Ovary (tissue), 3 donors: ENCODE results near the gene SHC1.

Source experiments
- EP300 ChIP-seq: sonication (generic); formaldehyde crosslinking; IDR thresholded peaks from one replicate; pipeline ENCODE4 v1.6.1; 2017; ENCODE audit warnings: antibody characterized with exemption
- TF ChIP-seq, protein P1 (sequence below), 3 donors: fragments of 450-650 bp in 2 of 3; fragments of 200-600 bp in 1 of 3; IDR thresholded peaks; one replicate each; pipeline versions ENCODE4 v1.5.1 to v1.8.0; 2016 to 2022; ENCODE audit warnings: antibody characterized with exemption in 3 of 3, mild to moderate bottlenecking in 1 of 3
- donor health status: DM: no; HTN: no; CAD: no.

- TF ChIP-seq, protein P1, sequence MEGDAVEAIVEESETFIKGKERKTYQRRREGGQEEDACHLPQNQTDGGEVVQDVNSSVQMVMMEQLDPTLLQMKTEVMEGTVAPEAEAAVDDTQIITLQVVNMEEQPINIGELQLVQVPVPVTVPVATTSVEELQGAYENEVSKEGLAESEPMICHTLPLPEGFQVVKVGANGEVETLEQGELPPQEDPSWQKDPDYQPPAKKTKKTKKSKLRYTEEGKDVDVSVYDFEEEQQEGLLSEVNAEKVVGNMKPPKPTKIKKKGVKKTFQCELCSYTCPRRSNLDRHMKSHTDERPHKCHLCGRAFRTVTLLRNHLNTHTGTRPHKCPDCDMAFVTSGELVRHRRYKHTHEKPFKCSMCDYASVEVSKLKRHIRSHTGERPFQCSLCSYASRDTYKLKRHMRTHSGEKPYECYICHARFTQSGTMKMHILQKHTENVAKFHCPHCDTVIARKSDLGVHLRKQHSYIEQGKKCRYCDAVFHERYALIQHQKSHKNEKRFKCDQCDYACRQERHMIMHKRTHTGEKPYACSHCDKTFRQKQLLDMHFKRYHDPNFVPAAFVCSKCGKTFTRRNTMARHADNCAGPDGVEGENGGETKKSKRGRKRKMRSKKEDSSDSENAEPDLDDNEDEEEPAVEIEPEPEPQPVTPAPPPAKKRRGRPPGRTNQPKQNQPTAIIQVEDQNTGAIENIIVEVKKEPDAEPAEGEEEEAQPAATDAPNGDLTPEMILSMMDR (IDR thresholded peaks at IDR 0.05): no peak
- TF ChIP-seq EP300: no peak
Observed at GRCh38 chr1:155007251-155007828, 36.8 kb upstream of the SHC1 start.
